Measurements from ENCODE around the gene PDGFRA. TPM values are rescaled to one million over a fixed set of nuclear protein-coding genes. Genes with fewer than 3 reads are reported as not detected.
A peak's percentile ranks its signal among the peaks of the same experiment; 100 is the strongest.

PDGFRA gene
- total and polyA plus RNA-seq, 9 donors = 192 to 736 (median 245) TPM

- no peaks in the 10 kb centered on the region for H3K27me3 ChIP-seq
- 8 to 18% (median 14%) methylated on average over 7 of the region's 7 CpGs for WGBS, 3 donors
- intact Hi-C loops (cut with DNase I) = no loop called here
- no peaks in the 10 kb centered on the region for H3K9me3 ChIP-seq
- no peak overlapping the region for H3K27ac ChIP-seq
- H3K36me3 ChIP-seq = no peaks in the 10 kb centered on the region
- H3K4me3 ChIP-seq = no peak overlapping the region
- TF ChIP-seq EP300 (IDR thresholded peaks at IDR 0.05) (no peak), CTCF (IDR thresholded peaks at IDR 0.05) (no peak), POLR2A (IDR thresholded peaks at IDR 0.05) (no peak)
- DNase-seq = peak in 1 of 5 donors; percentile 44
- peaks cover 21% of the 10 kb centered on the region for H3K4me1 ChIP-seq (ENCODE audit: insufficient read depth)
Measured at GRCh38 chr4:54254116-54254914, 25.2 kb downstream of the PDGFRA start.

- no peak for TF ChIP-seq EP300 (IDR thresholded peaks at IDR 0.05)
- no peak for TF ChIP-seq CTCF (IDR thresholded peaks at IDR 0.05)
- TF ChIP-seq POLR2A (IDR thresholded peaks at IDR 0.05) = no peak
- 14 to 32% (median 17%) methylated on average over 4 of the region's 4 CpGs for WGBS, 3 donors
- peak in 1 of 5 donors; percentile 34 for DNase-seq
Measured at GRCh38 chr4:54254915-54255246, 25.8 kb downstream of the PDGFRA start.

GRCh38 chr4:54255881-54256280 is 26.8 kb downstream of the PDGFRA start:
- TF ChIP-seq EP300 (IDR thresholded peaks at IDR 0.05) (no peak), CTCF (IDR thresholded peaks at IDR 0.05) (no peak), POLR2A (IDR thresholded peaks at IDR 0.05) (no peak)
- intact Hi-C loops (cut with DNase I) = no loop called here
- Histone ChIP-seq H3K27ac (no peak overlapping the region), H3K27me3 (no peaks in the 10 kb centered on the region), H3K4me1 (ENCODE audit: insufficient read depth) (peaks cover 21% of the 10 kb centered on the region), H3K4me3 (no peak overlapping the region), H3K9me3 (no peaks in the 10 kb centered on the region), H3K36me3 (no peaks in the 10 kb centered on the region)
- DNase-seq = no peak
- WGBS, 3 donors = 79 to 85% (median 84%) methylated on average over 2 of the region's 2 CpGs

More at GRCh38 chr4:54254915-54255246, 25.8 kb downstream of the PDGFRA start:
- intact Hi-C loops (cut with DNase I) = no loop called here
- no peak overlapping the region for H3K4me3 ChIP-seq
- H3K9me3 ChIP-seq = no peaks in the 10 kb centered on the region
- H3K4me1 ChIP-seq (ENCODE audit: insufficient read depth) = peaks cover 21% of the 10 kb centered on the region
- no peaks in the 10 kb centered on the region for H3K27me3 ChIP-seq
- no peak overlapping the region for H3K27ac ChIP-seq
- H3K36me3 ChIP-seq = no peaks in the 10 kb centered on the region

GRCh38 chr4:54256491-54257486 is 27.7 kb downstream of the PDGFRA start:
- peaks cover 21% of the 10 kb centered on the region for H3K4me1 ChIP-seq (ENCODE audit: insufficient read depth)
- TF ChIP-seq CTCF (IDR thresholded peaks at IDR 0.05) (no peak), EP300 (IDR thresholded peaks at IDR 0.05) (no peak), POLR2A (IDR thresholded peaks at IDR 0.05) (no peak)
- H3K4me3 ChIP-seq = no peak overlapping the region
- intact Hi-C loops (cut with DNase I) = no loop called here
- 90 to 92% (median 91%) methylated on average over 11 of the region's 11 CpGs for whole genome bisulfite sequencing, 3 donors
- H3K36me3 ChIP-seq = no peaks in the 10 kb centered on the region
- no peaks in the 10 kb centered on the region for H3K9me3 ChIP-seq
- H3K27ac ChIP-seq = no peak overlapping the region
- DNase-seq = no peak
- H3K27me3 ChIP-seq = no peaks in the 10 kb centered on the region

All from ovary (tissue), 9 donors.